Activated T-helper 2 cell treated with anti-CD3 and anti-CD28 coated beads, Interferon-gamma antibody, Interleukin-2, Interleukin-4, amounts not matched to agents 10 μg/mL and 5 μg/mL and 100 μg/mL, durations not matched to agents 14 hours and 24 hours and 36 hours (primary cell): ENCODE data around the gene TMEM259. TPM values are rescaled to one million over a fixed set of nuclear protein-coding genes. Genes with fewer than 3 reads are reported as not detected.

ENCODE experiments used
- DNase-seq: peaks from one replicate; pipeline ENCODE4 v3.0.0; 2021; ENCODE audit warnings: low spot score
- H3K27ac Mint-ChIP-seq: one replicate; pipeline ENCODE4 v1.8.0; 2021; ENCODE audit warnings: mixed read lengths
- H3K27me3 Mint-ChIP-seq: one replicate; pipeline ENCODE4 v1.8.0; 2021; ENCODE audit warnings: low read depth, mixed read lengths
- H3K36me3 Mint-ChIP-seq: one replicate; pipeline ENCODE4 v1.8.0; 2021; ENCODE audit warnings: low read depth, mixed read lengths
- H3K4me1 Mint-ChIP-seq: one replicate; pipeline ENCODE4 v1.8.0; 2021; ENCODE audit warnings: low read depth, mixed read lengths
- H3K4me3 Mint-ChIP-seq: one replicate; pipeline ENCODE4 v1.8.0; 2021; ENCODE audit warnings: low read depth, mild to moderate bottlenecking, moderate library complexity, mixed read lengths
- H3K9me3 Mint-ChIP-seq: one replicate; pipeline ENCODE4 v1.8.0; 2021; ENCODE audit warnings: mixed read lengths
- intact Hi-C: fragments of 100-400 bp; cut with micrococcal nuclease; formaldehyde crosslinking; loops from one replicate; pipeline ENCODE4 v1.15.1; 2023
- total RNA-seq: library from RNA; stranded (reverse); gene quantifications from 2 replicates; pipeline ENCODE4 v1.2.3, GENCODE V29; 2022

TMEM259 gene
- total RNA-seq, 1 donor from 2014 or later: 138 TPM

DNA sequence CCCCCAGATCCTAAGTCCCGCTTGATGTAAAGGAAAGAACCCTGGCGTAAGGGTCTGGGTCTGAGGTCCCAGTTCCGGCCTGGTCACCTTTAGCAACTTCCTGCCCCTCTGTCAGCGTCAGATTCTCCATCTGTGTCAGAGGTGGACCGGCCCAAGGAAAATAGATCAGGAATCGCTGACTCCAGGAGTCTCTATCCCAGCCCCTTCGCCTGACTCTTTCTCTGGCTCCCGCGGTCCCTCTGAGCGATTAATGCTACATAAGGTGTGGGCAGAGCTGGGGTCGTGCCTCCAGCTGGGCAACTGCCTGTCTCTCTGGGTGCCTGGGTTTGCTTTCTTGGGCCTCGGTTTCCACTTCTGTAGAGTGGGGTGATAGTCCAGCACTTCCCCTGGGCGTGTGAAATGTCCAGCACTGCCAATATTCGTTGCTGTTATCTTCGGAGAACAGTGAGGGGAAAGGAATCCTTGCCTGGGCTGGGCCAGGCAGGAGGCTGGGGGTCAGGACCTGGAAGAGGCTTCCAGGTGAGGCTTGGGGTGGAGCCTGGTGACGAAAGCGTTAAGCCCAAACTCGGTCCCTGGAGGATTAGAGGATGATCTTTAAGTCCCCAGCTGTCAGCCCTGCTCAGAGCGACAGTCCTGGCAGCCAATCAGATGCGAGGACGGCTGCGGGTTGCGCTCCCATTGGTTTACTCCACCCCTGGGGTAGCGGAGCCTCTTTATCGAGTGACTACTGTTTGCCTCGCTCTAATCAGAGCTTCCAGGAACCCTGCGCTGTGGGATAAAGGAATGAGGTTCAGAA, 19.8 kb upstream of the TMEM259 start:
- no peaks in the 10 kb centered on the region for H3K27me3 Mint-ChIP-seq
- H3K4me3 Mint-ChIP-seq: peak overlapping the region; percentile 96
- H3K4me1 Mint-ChIP-seq: peaks cover 33% of the 10 kb centered on the region
- H3K9me3 Mint-ChIP-seq: no peaks in the 10 kb centered on the region
- intact Hi-C loops: loop anchor here (1.0 to 2.0 kb wide), 2 partner anchors 12 to 28 kb away; no protein-coding TSS in a partner anchor
- H3K36me3 Mint-ChIP-seq: peaks cover 42% of the 10 kb centered on the region
- DNase-seq: peak; percentile 92
- H3K27ac Mint-ChIP-seq: peak overlapping the region; percentile 64

DNA sequence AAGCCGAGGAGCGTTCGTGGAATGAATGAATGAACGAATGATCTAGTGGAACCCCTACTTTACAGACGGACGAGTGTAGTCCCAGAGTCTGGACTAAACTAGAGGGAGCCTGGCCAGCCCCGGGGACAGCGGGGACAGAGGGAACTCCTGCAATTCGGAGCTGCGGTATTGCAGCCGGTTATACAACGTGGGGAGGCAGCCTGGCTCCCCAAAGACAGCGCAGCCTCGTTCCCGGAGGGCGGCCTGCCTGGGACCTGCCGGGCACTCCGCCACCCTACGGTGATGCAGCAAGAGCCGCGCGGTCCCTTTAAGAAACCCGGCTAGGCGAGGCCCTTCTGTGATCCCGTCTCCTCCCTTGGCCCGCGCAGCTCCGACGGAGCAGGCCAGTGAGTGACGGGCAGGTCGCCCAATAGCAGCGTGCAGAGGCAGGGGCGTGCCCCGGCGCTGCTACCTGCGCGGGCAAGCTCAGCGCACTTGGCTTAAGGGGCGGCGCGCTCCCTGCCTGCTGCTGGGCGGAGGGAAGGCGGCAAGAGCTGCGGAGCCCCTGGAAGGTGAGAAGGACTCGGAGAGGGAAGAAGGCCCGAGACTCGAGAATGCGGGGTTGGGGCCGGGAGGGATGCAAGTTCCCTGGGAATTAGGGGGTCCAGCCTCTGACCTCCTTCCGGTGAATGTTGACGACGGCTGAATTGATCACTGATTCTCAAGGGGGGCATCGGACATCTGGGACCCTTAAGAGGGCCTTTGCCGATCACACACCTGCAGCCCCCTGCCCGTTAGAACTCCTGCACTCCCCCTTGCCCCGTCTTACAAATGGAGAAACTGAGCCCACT, 18.9 kb upstream of the TMEM259 start, which contains the start of gene ABCA7:
ABCA7 (plus strand) TSS at position 462 of the 830 bp plus-strand sequence. CDS start 1,255 bp downstream, outside the sequence.
- Mint-ChIP-seq H3K4me3 (peak within 1 kb of the TSS; percentile 96), H3K27ac (peak within 1 kb of the TSS; percentile 68), H3K9me3 (no peaks in the 10 kb centered on the region), H3K27me3 (no peaks in the 10 kb centered on the region), H3K4me1 (peaks cover 36% of the 10 kb centered on the region), H3K36me3 (peaks cover 46% of the 10 kb centered on the region)
- DNase-seq: peak; percentile 99
- intact Hi-C loops: loop anchor here (1.0 to 2.0 kb wide), 5 partner anchors 12 to 201 kb away; partner anchors contain the start of genes ATP5F1D, RNU6-2 and TMEM259

DNA sequence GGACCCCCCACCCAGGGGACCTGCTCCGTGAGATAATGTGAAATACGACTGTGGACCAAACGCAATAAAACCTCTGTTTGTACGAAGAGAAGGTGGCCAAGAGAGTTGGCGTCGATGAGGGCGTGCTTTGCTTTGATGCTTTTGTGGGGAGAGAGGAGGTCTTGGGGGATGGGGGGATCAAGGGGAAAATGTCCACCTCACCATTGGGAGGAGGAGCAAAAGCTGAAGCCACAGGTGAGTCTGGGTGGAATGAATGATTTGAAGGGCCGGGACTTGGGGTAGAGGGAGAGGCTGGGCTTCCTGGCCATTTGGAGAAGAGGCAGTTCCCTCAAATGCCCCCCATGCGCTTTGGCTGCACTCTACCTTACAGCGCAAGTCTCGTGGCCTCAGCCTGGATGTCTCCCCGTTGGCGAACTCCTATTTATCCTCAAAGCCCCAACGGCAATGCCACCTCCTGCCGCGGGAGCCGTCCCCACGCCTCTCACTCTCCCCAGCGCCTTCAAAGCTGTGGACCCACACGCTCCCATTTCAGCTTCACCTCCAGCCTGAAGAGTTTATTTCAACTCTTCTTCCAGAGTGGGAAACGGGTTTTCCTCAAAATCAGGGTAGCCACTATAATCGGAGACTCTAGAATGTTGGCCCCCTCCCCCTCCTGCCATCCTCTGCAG, 18.2 kb upstream of the TMEM259 start:
- H3K27me3 Mint-ChIP-seq: no peaks in the 10 kb centered on the region
- H3K9me3 Mint-ChIP-seq: no peaks in the 10 kb centered on the region
- peak overlapping the region; percentile 68 for H3K27ac Mint-ChIP-seq
- peaks cover 36% of the 10 kb centered on the region for H3K4me1 Mint-ChIP-seq
- peak overlapping the region; percentile 96 for H3K4me3 Mint-ChIP-seq
- peaks cover 46% of the 10 kb centered on the region for H3K36me3 Mint-ChIP-seq
- intact Hi-C loops: loop anchor here (2.0 kb wide), 3 partner anchors 18 to 202 kb away; partner anchors contain the start of genes ATP5F1D, RNU6-2 and TMEM259
- DNase-seq: no peak

DNA sequence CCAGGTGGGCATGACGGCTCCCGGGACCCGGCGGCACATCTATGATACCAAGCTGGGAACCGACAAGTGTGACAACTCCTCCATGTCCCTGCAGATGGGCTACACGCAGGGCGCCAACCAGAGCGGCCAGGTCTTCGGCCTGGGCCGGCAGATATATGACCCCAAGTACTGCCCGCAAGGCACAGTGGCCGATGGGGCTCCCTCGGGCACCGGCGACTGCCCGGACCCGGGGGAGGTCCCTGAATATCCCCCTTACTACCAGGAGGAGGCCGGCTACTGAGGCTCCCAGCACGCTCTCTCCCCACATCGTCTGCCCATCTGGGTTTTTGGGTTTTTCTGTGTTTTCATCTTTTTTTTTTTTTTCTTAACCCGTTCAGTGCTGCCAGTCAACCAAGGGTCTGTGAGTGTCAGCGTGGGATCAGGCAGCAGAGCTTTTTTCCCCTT, 16.7 kb upstream of the TMEM259 start:
- peaks cover 56% of the 10 kb centered on the region for H3K36me3 Mint-ChIP-seq
- H3K4me3 Mint-ChIP-seq: peak overlapping the region; percentile 58
- no peaks in the 10 kb centered on the region for H3K9me3 Mint-ChIP-seq
- no peak for DNase-seq
- intact Hi-C loops: loop anchor here (2.0 kb wide), 3 partner anchors 17 to 203 kb away; partner anchors contain the start of genes ATP5F1D, RNU6-2 and TMEM259
- peaks cover 38% of the 10 kb centered on the region for H3K4me1 Mint-ChIP-seq
- H3K27ac Mint-ChIP-seq: peak overlapping the region; percentile 68
- H3K27me3 Mint-ChIP-seq: no peaks in the 10 kb centered on the region

DNA sequence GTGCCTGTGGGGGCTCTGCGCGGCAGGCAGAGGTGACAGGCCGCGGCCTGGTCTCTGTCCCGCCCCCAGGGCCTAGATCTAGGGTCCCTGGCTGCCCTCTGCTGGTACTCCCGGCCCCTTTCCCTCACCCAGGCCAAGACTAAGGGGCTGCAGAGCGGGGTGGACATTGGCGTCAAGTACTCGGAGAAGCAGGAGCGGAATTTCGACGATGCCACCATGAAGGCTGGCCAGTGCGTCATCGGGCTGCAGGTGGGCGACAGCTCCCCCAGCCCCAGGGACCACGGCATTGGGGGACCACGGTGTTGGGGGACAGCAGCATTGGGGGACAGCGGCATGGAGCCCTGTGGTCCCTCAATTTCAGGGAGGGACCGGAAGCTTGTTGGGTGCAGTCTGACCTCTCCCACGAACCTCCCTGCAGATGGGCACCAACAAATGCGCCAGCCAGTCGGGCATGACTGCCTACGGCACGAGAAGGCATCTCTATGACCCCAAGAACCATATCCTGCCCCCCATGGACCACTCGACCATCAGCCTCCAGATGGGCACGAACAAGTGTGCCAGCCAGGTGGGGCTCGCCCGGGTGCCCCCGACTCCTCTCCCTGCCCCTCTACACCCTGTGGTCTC, 15.2 kb upstream of the TMEM259 start:
- Mint-ChIP-seq H3K27me3 (no peaks in the 10 kb centered on the region), H3K4me1 (peaks cover 39% of the 10 kb centered on the region), H3K9me3 (no peaks in the 10 kb centered on the region), H3K4me3 (no peak overlapping the region), H3K36me3 (peaks cover 62% of the 10 kb centered on the region), H3K27ac (no peak overlapping the region)
- no peak for DNase-seq
- intact Hi-C loops: no loop called here

DNA sequence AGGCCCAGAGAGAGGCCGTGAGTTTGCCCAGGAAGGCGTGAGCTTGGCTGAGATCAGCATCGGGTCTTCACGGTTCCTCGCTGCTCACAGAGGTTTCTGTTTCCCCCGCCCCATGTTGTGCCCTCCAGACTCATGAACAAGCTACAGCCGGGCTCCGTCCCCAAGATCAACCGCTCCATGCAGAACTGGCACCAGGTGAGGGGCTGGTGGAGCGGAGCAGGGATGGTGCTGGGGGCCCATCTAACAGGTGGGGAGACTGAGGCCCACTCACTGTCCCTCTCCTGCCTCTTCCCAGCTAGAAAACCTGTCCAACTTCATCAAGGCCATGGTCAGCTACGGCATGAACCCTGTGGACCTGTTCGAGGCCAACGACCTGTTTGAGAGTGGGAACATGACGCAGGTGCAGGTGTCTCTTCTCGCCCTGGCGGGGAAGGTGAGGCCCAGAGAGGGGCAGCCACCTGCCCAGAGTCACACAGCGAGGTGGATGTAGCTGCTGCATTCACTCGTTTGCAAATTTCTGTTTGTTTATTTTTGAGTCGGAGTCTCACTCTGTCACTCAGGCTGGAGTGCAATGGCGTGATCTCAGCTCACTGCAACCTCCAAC, 11.4 kb upstream of the TMEM259 start:
- no peak overlapping the region for H3K4me3 Mint-ChIP-seq
- H3K27me3 Mint-ChIP-seq: no peaks in the 10 kb centered on the region
- peaks cover 26% of the 10 kb centered on the region for H3K4me1 Mint-ChIP-seq
- no peak overlapping the region for H3K27ac Mint-ChIP-seq
- no peaks in the 10 kb centered on the region for H3K9me3 Mint-ChIP-seq
- intact Hi-C loops: no loop called here
- H3K36me3 Mint-ChIP-seq: peaks cover 54% of the 10 kb centered on the region
- no peak for DNase-seq

DNA sequence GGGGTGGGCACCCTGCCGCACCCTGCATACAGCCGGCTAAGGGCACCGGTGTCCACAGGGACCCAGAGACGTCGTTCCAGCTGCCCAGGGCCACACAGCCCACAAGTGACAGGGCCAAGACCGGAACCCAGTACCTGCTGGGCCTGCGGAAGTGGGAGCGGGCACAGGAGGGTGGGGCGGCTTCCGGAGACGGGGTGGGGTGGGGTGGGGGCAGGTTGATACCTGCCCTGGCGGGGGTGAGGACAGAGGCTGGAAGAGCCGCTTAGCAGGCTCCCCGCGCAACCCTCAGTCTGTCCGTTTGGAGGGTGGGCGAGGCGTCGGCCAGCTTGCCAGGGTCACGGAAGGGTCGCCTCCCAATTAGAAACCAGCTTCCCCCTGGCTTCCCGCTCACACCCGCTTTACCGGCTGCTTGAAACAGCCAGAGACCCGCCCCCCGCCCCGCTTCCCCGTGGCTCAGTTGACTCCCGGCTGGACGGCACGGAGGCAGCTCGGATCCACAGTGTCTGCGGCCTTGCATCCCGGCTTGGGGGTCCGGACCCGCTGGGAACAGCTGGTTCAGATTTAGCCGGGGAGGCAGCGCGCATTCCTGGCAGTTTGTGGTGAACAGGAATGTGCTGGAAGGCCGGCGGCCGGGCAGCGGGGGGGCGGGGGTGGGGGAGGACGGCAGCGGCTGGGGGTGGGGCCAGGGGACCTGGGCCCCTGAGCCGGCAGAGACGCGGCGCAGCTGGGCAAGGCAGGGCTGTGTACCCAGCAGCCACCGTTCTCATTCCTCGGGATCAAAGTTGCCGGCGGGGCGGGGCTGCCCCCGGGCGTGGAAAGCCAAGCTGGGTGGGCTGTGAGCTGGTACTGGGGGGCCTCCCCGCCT, 7.4 kb upstream of the TMEM259 start:
- Mint-ChIP-seq H3K4me3 (peak overlapping the region; percentile 93), H3K4me1 (peaks cover 22% of the 10 kb centered on the region), H3K36me3 (peaks cover 30% of the 10 kb centered on the region), H3K27me3 (no peaks in the 10 kb centered on the region), H3K27ac (peak overlapping the region; percentile 70), H3K9me3 (no peaks in the 10 kb centered on the region)
- intact Hi-C loops: loop anchor here (1.0 to 5.0 kb wide), 3 partner anchors 12 to 164 kb away; partner anchors contain the start of genes ABCA7 and ARHGAP45
- DNase-seq: peak; percentile 64

DNA sequence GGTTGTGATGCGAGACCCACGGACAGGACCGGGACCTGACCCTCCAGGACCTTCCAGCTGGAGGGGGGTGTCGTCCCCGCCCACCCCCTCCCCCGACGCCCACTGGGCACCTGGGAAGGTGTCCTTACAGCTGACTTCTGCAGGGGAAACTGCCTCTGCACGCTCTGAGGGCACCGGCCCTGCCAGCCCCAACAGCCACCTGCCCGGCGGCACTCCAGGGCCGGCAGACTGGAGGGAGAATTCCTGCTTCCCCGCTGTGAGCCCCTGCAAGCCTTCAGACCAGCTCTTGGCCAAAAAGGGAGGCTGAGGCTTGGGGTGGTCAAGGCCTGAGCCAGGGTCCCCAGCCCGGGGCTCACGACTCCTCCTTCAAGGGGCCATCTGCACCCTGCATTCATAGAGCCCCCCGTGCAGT, 6.7 kb upstream of the TMEM259 start:
- Mint-ChIP-seq H3K36me3 (peaks cover 23% of the 10 kb centered on the region), H3K9me3 (no peaks in the 10 kb centered on the region), H3K27ac (peak overlapping the region; percentile 70), H3K27me3 (no peaks in the 10 kb centered on the region), H3K4me1 (peaks cover 22% of the 10 kb centered on the region), H3K4me3 (peak overlapping the region; percentile 93)
- intact Hi-C loops: loop anchor here (1.0 to 5.0 kb wide), 4 partner anchors 13 to 165 kb away; partner anchors contain the start of genes ABCA7, ARHGAP45 and GPX4
- DNase-seq: no peak

DNA sequence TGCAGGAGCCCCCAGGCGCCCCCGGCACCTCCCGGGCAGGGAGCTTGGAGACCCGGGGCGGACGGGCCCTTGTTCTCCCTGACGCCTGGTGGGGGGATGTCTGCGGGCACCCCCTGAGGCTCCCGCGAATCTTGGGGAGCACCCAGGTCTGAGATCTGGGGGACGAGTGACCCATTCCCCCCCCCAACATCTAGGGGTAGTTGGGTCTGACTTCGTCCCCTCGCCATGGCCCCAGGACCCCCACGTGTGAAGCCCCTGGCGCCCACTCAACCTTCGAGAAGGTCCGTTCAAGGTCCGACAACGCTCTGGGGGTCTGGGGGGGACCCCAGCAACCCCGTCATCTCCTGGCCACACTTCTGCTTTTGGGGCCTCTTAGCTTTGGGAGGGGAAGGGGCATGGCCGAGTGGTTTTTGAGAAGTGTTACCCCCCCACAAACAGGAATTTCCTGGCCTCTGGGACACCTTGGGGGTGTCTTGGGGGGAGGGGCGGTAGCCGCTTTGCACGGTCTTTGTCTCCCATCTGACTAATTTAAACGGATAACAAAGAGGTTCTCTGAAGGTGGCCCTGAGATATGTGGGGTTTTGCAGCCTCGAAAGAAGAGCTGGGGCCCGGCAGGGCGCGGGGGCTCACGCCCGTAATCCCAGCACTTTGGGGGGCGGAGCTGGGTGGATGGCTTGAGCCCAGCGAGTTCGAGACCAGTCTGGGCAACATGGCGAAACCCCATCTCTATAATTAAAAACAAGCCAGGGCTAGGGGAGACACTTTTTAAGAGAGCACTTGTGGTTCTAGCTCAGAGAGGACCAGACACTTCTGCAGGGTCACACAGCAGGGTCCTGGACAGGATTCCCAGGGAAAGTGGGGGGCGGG, 6.1 kb upstream of the TMEM259 start:
- peaks cover 17% of the 10 kb centered on the region for H3K4me1 Mint-ChIP-seq
- H3K36me3 Mint-ChIP-seq: peaks cover 17% of the 10 kb centered on the region
- intact Hi-C loops: loop anchor here (2.0 to 5.0 kb wide), 3 partner anchors 40 to 165 kb away; partner anchors contain the start of genes ARHGAP45 and GPX4
- H3K9me3 Mint-ChIP-seq: no peaks in the 10 kb centered on the region
- H3K4me3 Mint-ChIP-seq: peak overlapping the region; percentile 93
- DNase-seq: no peak
- H3K27ac Mint-ChIP-seq: peak overlapping the region; percentile 83
- H3K27me3 Mint-ChIP-seq: no peaks in the 10 kb centered on the region
